CD14-positive monocyte (primary cell): ENCODE data around the gene NEK6. TPM values are rescaled to one million over a fixed set of nuclear protein-coding genes. Genes with fewer than 3 reads are reported as not detected.

Experiments
- DNase-seq, 3 donors: peaks; one replicate each; pipeline ENCODE4 v3.0.0-alpha.2; 2011 to 2022
- H2AFZ ChIP-seq: 2 replicates; pipeline ENCODE4 v1.6.0; 2012; ENCODE audit warnings: mild to moderate bottlenecking, low read depth, low read length, inconsistent platforms; ENCODE audit not compliant: insufficient read depth, poor library complexity, severe bottlenecking
- H3K27ac ChIP-seq, 2 donors: 1 replicate in 1 of 2; 2 replicates in 1 of 2; pipeline ENCODE4 v1.5.1; 2012 to 2013; ENCODE audit warnings: low read length in 2 of 2, control low read depth in 1 of 2, inconsistent platforms in 1 of 2, low read depth in 1 of 2, mild to moderate bottlenecking in 1 of 2
- H3K27me3 ChIP-seq, 2 donors: one replicate each; pipeline versions ENCODE4 v1.6.0 to v1.6.1; 2011 to 2013; ENCODE audit warnings: low read length in 2 of 2; ENCODE audit not compliant: control insufficient read depth in 2 of 2, insufficient read depth in 2 of 2
- H3K36me3 ChIP-seq, 2 donors: replicated peaks in 1 of 2; 1 replicate in 1 of 2; 2 replicates in 1 of 2; pipeline versions ENCODE4 v1.5.1 to v1.6.1; 2012 to 2013; ENCODE audit warnings: low read length in 2 of 2, control low read depth in 1 of 2, inconsistent platforms in 1 of 2, mild to moderate bottlenecking in 1 of 2; ENCODE audit not compliant: insufficient read depth in 2 of 2, control insufficient read depth in 1 of 2
- H3K4me1 ChIP-seq, 2 donors: 1 replicate in 1 of 2; 2 replicates in 1 of 2; pipeline versions ENCODE4 v1.5.1 to v1.6.1; 2012 to 2013; ENCODE audit warnings: low read length in 2 of 2, control low read depth in 1 of 2, inconsistent platforms in 1 of 2, mild to moderate bottlenecking in 1 of 2, moderate library complexity in 1 of 2; ENCODE audit not compliant: insufficient read depth in 2 of 2, control insufficient read depth in 1 of 2
- H3K4me2 ChIP-seq: replicated peaks from 2 replicates; pipeline ENCODE3; 2012; ENCODE audit warnings: low read length, moderate library complexity, mild to moderate bottlenecking; ENCODE audit not compliant: poor library complexity, severe bottlenecking; ENCODE audit errors: extremely low read depth
- H3K4me3 ChIP-seq, 3 experiments: fragments of 200-600 bp in 1 of 3; sonication (generic) in 1 of 3; replicated peaks in 1 of 3; 1 replicate in 2 of 3; 2 replicates in 1 of 3; pipeline ENCODE4 v1.5.1; 2011 to 2013; ENCODE audit warnings: low read length in 3 of 3, mild to moderate bottlenecking in 3 of 3, control low read depth in 2 of 3, low read depth in 2 of 3, inconsistent platforms in 1 of 3, moderate library complexity in 1 of 3
- H3K79me2 ChIP-seq: 2 replicates; pipeline ENCODE4 v1.6.0; 2012; ENCODE audit warnings: mild to moderate bottlenecking, control low read depth, inconsistent platforms, low read length, moderate library complexity; ENCODE audit not compliant: insufficient read depth
- H3K9ac ChIP-seq: 2 replicates; pipeline ENCODE4 v1.6.0; 2017; ENCODE audit warnings: low read length, mild to moderate bottlenecking; ENCODE audit not compliant: insufficient read depth, poor library complexity, severe bottlenecking
- H3K9me3 ChIP-seq, 2 donors: replicated peaks in 1 of 2; 1 replicate in 1 of 2; 2 replicates in 1 of 2; pipeline versions ENCODE4 v1.5.1 to v1.6.1; 2012 to 2013; ENCODE audit warnings: low read length in 2 of 2, control low read depth in 1 of 2; ENCODE audit not compliant: control insufficient read depth in 1 of 2, insufficient read depth in 1 of 2
- H4K20me1 ChIP-seq: 2 replicates; pipeline ENCODE4 v1.6.0; 2012; ENCODE audit warnings: mild to moderate bottlenecking, low read length, control low read depth, moderate library complexity; ENCODE audit not compliant: insufficient read depth
- H3K27ac Mint-ChIP-seq, 7 donors: one replicate each; pipeline ENCODE4 v1.8.0; 2020; ENCODE audit warnings: mild to moderate bottlenecking in 7 of 7, mixed read lengths in 7 of 7, moderate library complexity in 6 of 7, inconsistent platforms in 2 of 7
- H3K27me3 Mint-ChIP-seq, 3 donors: one replicate each; pipeline ENCODE4 v1.8.0; 2021 to 2022; ENCODE audit warnings: low read depth in 3 of 3, mild to moderate bottlenecking in 3 of 3, mixed read lengths in 3 of 3, moderate library complexity in 3 of 3, inconsistent platforms in 1 of 3
- H3K36me3 Mint-ChIP-seq, 2 donors: one replicate each; pipeline ENCODE4 v1.8.0; 2020; ENCODE audit warnings: mixed read lengths in 2 of 2, inconsistent platforms in 1 of 2, mild to moderate bottlenecking in 1 of 2
- H3K4me1 Mint-ChIP-seq: one replicate; pipeline ENCODE4 v1.8.0; 2020; ENCODE audit warnings: mild to moderate bottlenecking, mixed read lengths
- H3K4me3 Mint-ChIP-seq, 2 donors: one replicate each; pipeline ENCODE4 v1.8.0; 2020; ENCODE audit warnings: mild to moderate bottlenecking in 2 of 2, mixed read lengths in 2 of 2, moderate library complexity in 1 of 2
- H3K9me3 Mint-ChIP-seq, 7 donors: one replicate each; pipeline ENCODE4 v1.8.0; 2020 to 2022; ENCODE audit warnings: mixed read lengths in 7 of 7, mild to moderate bottlenecking in 6 of 7, moderate library complexity in 6 of 7, inconsistent platforms in 2 of 7
- CTCF ChIP-seq: fragments of 200-600 bp; IDR thresholded peaks from one replicate; pipeline ENCODE4 v1.8.0; 2022; ENCODE audit warnings: antibody characterized with exemption, mild to moderate bottlenecking
- WGBS: methylation state at CpG from one replicate; pipeline ENCODE4 v1.1.5; 2013; ENCODE audit warnings: missing lambda C conversion rate; ENCODE audit not compliant: insufficient coverage; 5-methylcytosine and 5-hydroxymethylcytosine counted together
- intact Hi-C, 2 donors: fragments of 100-400 bp; cut with micrococcal nuclease; formaldehyde crosslinking; loops; one replicate each; pipeline versions ENCODE4 v1.15.0 to v1.15.1; 2023
- polyA plus RNA-seq, 3 donors: library from polyadenylated mRNA; depleted of rRNA in 1 of 3; unstranded in 2 of 3; stranded (reverse) in 1 of 3; fragments of 300-500 nt in 2 of 3; fragments of >200 nt in 1 of 3; fragmentation: Illumina TruSeq in 2 of 3; gene quantifications; 1 replicate in 2 of 3; 2 replicates in 1 of 3; pipeline ENCODE4 v1.2.3, GENCODE V29; 2012 to 2021

The NEK6 gene
- polyA plus RNA-seq, 3 donors, result 26.1 to 46.0 (median 35.8) TPM

- H3K27ac Mint-ChIP-seq, result peak overlapping the region in 6 of 7 donors; percentile 12 to 78 (median 44)
- Histone ChIP-seq H3K4me1 (peaks cover 67 to 71% of the 10 kb centered on the region in 2 donors), H3K4me3 (no peak overlapping the region), H3K36me3 (peaks cover 10 to 40% of the 10 kb centered on the region in 2 donors), H3K9me3 (no peaks in the 10 kb centered on the region), H3K79me2 (peaks cover 100% of the 10 kb centered on the region), H3K27ac (peak overlapping the region; percentile 26 to 58), H3K27me3 (no peaks in the 10 kb centered on the region), H4K20me1 (peaks cover 100% of the 10 kb centered on the region), H3K9ac (no peak overlapping the region), H3K4me2 (peak overlapping the region; percentile 1), H2AFZ (no peak overlapping the region)
- 45% methylated on average over 12 of the region's 17 CpGs for WGBS
- peaks cover 20 to 63% of the 10 kb centered on the region in 2 donors for H3K36me3 Mint-ChIP-seq
- H3K4me1 Mint-ChIP-seq, result peaks cover 77% of the 10 kb centered on the region
- H3K27me3 Mint-ChIP-seq, result peaks cover 0 to 2% (median 0%) of the 10 kb centered on the region in 3 donors
- intact Hi-C loops, result loop anchor here in 1 of 2 donors (10.0 kb wide), 1 partner anchor 159 kb away; no protein-coding TSS in a partner anchor
- H3K9me3 Mint-ChIP-seq, result no peaks in the 10 kb centered on the region
- DNase-seq, result peak; percentile 32 to 66 (median 54)
- H3K4me3 Mint-ChIP-seq, result peak overlapping the region in 1 of 2 donors; percentile 24
- no peak for TF ChIP-seq CTCF
These were observed 36.2 kb downstream of the NEK6 start for GRCh38 chr9:124293718-124294506.

- H3K4me3 Mint-ChIP-seq, result no peak overlapping the region
- no peak for TF ChIP-seq CTCF
- H3K27ac Mint-ChIP-seq, result peak overlapping the region in 4 of 7 donors; percentile 35 to 71 (median 46)
- Histone ChIP-seq H3K27ac (peak overlapping the region in 1 of 2 donors; percentile 36), H3K4me1 (peaks cover 55 to 64% of the 10 kb centered on the region in 2 donors), H2AFZ (no peak overlapping the region), H4K20me1 (peaks cover 100% of the 10 kb centered on the region), H3K9me3 (no peaks in the 10 kb centered on the region), H3K4me2 (no peak overlapping the region), H3K36me3 (peaks cover 5 to 35% of the 10 kb centered on the region in 2 donors), H3K4me3 (no peak overlapping the region), H3K9ac (no peak overlapping the region), H3K79me2 (peaks cover 100% of the 10 kb centered on the region), H3K27me3 (no peaks in the 10 kb centered on the region)
- DNase-seq, result no peak
- peaks cover 0 to 2% (median 0%) of the 10 kb centered on the region in 3 donors for H3K27me3 Mint-ChIP-seq
- peaks cover 78% of the 10 kb centered on the region for H3K4me1 Mint-ChIP-seq
- WGBS, result 18% methylated on average over 18 of the region's 18 CpGs
- H3K9me3 Mint-ChIP-seq, result no peaks in the 10 kb centered on the region
- H3K36me3 Mint-ChIP-seq, result peaks cover 15 to 58% of the 10 kb centered on the region in 2 donors
- intact Hi-C loops, result loop anchor here in 1 of 2 donors (10.0 kb wide), 1 partner anchor 160 kb away; no protein-coding TSS in a partner anchor
These were observed 37.5 kb downstream of the NEK6 start for GRCh38 chr9:124295159-124295794.
